PFSK-1 (cell line): ENCODE measurements around the gene AMIGO3.

Experiments used
- FOXP2 ChIP-seq: optimal IDR thresholded peaks from 2 replicates; pipeline ENCODE3; 2011; ENCODE audit warnings: borderline replicate concordance, control low read depth, inconsistent platforms; ENCODE audit not compliant: insufficient read depth; ENCODE audit errors: extremely low read length, extremely low read depth
- POLR2AphosphoS5 ChIP-seq: IDR thresholded peaks from 2 replicates; pipeline ENCODE4 v1.6.1; 2012; ENCODE audit warnings: low read depth, mild to moderate bottlenecking, control low read depth, low read length, moderate library complexity
- SIN3A ChIP-seq: IDR thresholded peaks from 2 replicates; pipeline ENCODE4 v1.6.1; 2012; ENCODE audit warnings: mild to moderate bottlenecking, low read length, moderate library complexity, borderline replicate concordance; ENCODE audit not compliant: insufficient read depth
- TAF1 ChIP-seq: IDR thresholded peaks from 2 replicates; pipeline ENCODE4 v1.6.1; 2012; ENCODE audit warnings: low read length, control low read depth, borderline replicate concordance; ENCODE audit not compliant: insufficient read depth
- TF ChIP-seq, protein P1 (sequence below), 2 experiments: IDR thresholded peaks; 2 replicates each; pipeline versions ENCODE4 v1.6.1 to v1.8.0; 2011 to 2012; ENCODE audit warnings: low read depth in 2 of 2, low read length in 2 of 2, control low read depth in 1 of 2, inconsistent platforms in 1 of 2, mild to moderate bottlenecking in 1 of 2, moderate library complexity in 1 of 2; ENCODE audit not compliant: insufficient read depth in 1 of 2

AMIGO3 gene

DNA sequence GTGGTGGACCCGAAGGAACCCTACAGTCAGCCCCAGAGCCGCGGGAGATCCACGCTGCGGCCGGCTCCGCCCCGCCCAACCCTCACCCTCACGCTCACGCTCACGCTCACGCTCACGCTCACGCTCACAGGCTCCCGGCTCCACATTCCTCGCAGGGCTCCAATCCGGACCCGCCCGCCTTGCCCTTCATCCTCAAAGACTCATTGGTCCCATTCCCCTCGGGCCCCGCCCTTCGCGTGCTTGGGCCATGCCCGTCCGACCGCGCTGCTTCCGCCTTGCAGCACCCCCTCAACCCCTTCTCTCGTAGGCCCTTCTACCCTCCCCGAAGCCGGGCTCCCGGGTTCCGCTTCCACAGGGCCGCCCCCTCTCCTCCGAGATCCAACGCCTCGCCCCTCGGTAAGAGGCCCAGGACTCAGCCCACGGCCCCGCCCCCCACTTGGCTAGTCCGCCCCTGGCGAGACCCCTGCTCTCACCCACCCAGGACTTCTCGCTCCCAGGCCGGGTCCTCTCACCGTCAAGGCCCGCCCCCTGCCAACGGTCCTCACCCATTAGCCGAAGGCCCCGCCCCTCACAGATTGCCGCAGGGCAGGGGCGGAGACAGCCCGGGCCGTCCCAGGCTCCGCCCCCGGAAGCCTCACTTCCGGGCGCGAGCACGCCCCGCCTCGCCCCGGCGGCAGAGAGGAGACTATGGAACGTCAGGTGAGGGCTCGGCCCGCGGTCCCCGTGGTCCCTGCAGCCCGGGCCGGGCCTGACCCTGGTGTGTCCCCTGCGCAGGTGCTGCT is 45.6 kb downstream of the AMIGO3 start, which contains the start of gene APEH:
Gene APEH (plus strand): TSS at position 637 of the 782 bp plus-strand sequence. CDS start 51 bp downstream, at position 688.
- TF ChIP-seq TAF1 (no peak), FOXP2 (peak; percentile 37)

DNA sequence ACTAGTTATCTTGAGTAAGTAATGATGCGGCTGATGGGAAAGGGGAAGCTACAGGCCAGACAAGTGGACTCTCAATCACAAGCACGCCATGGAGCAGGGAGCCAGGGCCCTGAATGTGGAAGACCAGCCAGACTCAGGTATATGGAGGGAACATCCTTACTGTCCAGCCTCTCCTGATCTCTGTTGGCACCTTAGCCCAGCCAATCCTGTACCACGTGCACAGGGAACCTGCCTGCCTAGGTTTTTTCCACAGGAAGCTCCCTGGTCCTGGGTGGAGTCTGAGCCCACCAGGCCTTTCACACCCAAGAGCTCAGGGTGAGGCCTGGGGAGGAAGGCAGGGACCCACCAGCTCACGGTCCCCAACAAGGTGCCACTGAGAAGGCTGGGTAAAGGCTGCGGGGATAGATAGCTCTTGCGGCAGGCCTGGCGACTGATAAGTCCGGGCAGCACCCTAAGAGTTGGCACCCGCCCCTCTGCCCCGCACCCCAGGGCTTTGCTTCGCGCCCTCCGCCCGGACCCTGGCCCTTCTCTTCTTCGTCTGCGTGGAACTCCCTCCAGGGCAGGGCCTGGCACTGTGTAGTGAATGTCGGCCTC is 46.3 kb downstream of the AMIGO3 start:
- no peak for TF ChIP-seq TAF1
- TF ChIP-seq SIN3A: no peak
- TF ChIP-seq FOXP2: no peak
- TF ChIP-seq POLR2AphosphoS5: no peak
- TF ChIP-seq, protein P1, sequence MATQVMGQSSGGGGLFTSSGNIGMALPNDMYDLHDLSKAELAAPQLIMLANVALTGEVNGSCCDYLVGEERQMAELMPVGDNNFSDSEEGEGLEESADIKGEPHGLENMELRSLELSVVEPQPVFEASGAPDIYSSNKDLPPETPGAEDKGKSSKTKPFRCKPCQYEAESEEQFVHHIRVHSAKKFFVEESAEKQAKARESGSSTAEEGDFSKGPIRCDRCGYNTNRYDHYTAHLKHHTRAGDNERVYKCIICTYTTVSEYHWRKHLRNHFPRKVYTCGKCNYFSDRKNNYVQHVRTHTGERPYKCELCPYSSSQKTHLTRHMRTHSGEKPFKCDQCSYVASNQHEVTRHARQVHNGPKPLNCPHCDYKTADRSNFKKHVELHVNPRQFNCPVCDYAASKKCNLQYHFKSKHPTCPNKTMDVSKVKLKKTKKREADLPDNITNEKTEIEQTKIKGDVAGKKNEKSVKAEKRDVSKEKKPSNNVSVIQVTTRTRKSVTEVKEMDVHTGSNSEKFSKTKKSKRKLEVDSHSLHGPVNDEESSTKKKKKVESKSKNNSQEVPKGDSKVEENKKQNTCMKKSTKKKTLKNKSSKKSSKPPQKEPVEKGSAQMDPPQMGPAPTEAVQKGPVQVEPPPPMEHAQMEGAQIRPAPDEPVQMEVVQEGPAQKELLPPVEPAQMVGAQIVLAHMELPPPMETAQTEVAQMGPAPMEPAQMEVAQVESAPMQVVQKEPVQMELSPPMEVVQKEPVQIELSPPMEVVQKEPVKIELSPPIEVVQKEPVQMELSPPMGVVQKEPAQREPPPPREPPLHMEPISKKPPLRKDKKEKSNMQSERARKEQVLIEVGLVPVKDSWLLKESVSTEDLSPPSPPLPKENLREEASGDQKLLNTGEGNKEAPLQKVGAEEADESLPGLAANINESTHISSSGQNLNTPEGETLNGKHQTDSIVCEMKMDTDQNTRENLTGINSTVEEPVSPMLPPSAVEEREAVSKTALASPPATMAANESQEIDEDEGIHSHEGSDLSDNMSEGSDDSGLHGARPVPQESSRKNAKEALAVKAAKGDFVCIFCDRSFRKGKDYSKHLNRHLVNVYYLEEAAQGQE (IDR thresholded peaks at IDR 0.05; ENCODE audit: insufficient read depth in 1 of 2, low read depth in 2 of 2, low read length in 2 of 2): no peak

DNA sequence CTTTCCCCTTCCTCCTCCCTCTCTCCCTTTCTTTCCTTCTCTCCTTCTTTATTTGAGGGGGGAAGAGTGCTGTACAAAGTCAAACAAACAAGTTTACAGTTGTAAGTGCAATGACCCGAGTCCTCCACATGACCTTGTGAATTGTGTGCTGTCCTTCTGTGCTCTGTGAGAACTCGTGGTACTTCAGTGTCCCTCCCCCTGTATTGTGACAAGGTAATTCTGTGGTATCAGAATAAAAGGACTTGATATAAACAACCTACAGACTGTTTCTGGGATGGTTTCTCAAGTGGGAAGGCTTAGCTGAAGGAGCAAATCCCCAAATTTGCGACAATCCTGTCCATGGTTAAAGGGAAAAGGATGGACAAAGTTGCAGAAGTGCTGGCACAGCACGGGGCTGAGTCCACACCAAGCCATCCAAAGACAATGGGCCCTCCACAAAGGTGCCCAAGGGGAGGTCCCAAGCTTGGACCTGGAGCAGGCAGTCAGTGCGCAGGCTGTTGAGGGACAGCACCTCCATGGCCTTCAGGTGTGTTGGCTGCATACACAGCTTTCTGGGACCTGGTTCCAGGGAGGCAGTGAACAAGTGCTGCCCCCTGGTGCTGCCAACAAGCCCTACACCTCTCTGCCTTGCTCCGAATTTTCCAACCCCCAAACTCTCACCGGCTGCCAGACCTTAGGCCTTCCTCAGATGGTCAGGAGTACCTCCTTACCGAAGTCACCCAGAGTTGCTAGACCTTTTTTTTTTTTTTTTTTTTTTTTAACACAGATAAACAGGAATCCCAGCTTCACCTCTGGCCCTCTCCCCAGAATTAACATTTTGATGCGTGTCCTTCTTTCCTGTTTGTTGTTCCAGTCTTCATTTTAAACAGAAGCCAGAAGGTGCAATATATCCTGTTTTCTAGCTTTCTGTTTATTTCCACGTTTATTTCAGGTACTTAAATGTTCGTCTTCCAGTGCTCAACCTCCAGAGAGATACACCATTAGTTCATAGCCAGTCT is 47.9 kb downstream of the AMIGO3 start:
- TF ChIP-seq, protein P1 (IDR thresholded peaks at IDR 0.05; ENCODE audit: insufficient read depth in 1 of 2, low read depth in 2 of 2, low read length in 2 of 2): no peak
- TF ChIP-seq FOXP2 (no peak), POLR2AphosphoS5 (no peak), TAF1 (no peak), SIN3A (no peak)

DNA sequence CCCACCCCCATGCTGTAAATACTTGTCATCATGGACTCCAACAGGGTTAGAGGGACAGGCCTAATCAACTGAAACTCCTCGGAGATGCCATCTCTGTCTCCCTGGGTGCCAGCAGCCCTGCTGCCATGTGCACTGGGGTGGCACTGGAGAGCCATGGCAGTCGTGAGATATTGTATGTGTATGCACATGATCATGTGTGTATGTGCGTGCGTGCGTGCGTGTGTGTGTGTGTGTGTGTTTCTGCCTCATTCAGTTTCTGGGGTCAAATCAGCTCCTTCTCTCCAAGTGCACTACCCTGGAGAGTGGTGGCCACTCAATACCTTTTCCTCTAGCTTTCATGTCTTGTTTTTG is 48.6 kb downstream of the AMIGO3 start:
- TF ChIP-seq POLR2AphosphoS5 (no peak), SIN3A (no peak), FOXP2 (no peak), TAF1 (no peak)
- TF ChIP-seq, protein P1 (IDR thresholded peaks at IDR 0.05; ENCODE audit: insufficient read depth in 1 of 2, low read depth in 2 of 2, low read length in 2 of 2): no peak

DNA sequence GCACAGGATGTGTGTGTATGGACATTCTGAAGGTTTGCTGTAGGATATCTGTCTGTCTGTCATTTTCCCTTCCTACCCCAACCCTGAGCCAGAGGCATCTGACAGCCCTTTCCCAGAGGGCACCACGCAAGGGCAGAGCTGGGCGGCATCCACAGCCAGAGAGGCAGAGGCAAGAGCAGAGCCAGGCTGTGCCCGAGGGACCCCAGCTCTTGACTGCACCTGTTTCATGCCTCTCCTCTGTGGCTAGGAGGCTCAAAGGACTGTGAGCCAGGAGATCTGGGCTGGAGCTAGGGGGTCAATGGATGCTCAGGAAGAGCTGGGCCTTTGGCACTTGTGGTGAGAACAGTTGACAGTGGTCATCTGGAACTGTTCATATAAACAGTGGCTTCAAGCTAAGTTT is 50.1 kb downstream of the AMIGO3 start:
- TF ChIP-seq POLR2AphosphoS5 (no peak), SIN3A (no peak), TAF1 (no peak), FOXP2 (no peak)
- TF ChIP-seq, protein P1 (IDR thresholded peaks at IDR 0.05; ENCODE audit: insufficient read depth in 1 of 2, low read depth in 2 of 2, low read length in 2 of 2): no peak
